ENCODE data around the gene FAF1. TPM values are rescaled to one million over a fixed set of nuclear protein-coding genes. Genes with fewer than 3 reads are reported as not detected.

FAF1 gene
- total and polyA plus RNA-seq, 4 donors = 8.6 to 45.0 (median 18.2) TPM

GRCh38 chr1:50566405-50566804 is 393.7 kb downstream of the FAF1 start (continued):
- TF ChIP-seq CTCF (IDR thresholded peaks at IDR 0.05; ENCODE audit: low read depth, low read length, missing input control) (no peak), RAD21 (IDR thresholded peaks at IDR 0.05) (no peak), ATF3 (IDR thresholded peaks at IDR 0.05) (no peak), HNF4G (IDR thresholded peaks at IDR 0.05) (no peak)

GRCh38 chr1:50564417-50564816 is 395.6 kb downstream of the FAF1 start:
- Histone ChIP-seq H3K4me1 (ENCODE audit: control insufficient read depth in 4 of 4, insufficient read depth in 4 of 4, low read length in 3 of 4) (no peaks in the 10 kb centered on the region), H3K27me3 (ENCODE audit: control insufficient read depth in 4 of 4, insufficient read depth in 4 of 4, low read length in 3 of 4) (no peaks in the 10 kb centered on the region), H3K4me3 (ENCODE audit: low read depth in 1 of 3, low read length in 3 of 3) (no peak overlapping the region), H3K9me3 (ENCODE audit: control insufficient read depth in 4 of 4, low read length in 3 of 4) (no peaks in the 10 kb centered on the region), H3K27ac (ENCODE audit: low read depth in 1 of 2, low read length in 2 of 2) (no peak overlapping the region), H3K36me3 (ENCODE audit: control insufficient read depth in 4 of 4, insufficient read depth in 3 of 4, low read depth in 1 of 4, low read length in 3 of 4) (peaks cover 2 to 25% (median 5%) of the 10 kb centered on the region in 4 donors), H3K9ac (ENCODE audit: low read depth in 1 of 2, low read length in 2 of 2) (no peak overlapping the region)
- TF ChIP-seq CTCF (IDR thresholded peaks at IDR 0.05; ENCODE audit: low read depth, low read length, missing input control) (no peak), EGR1 (IDR thresholded peaks at IDR 0.05; ENCODE audit: low read depth in 2 of 2) (no peak), FOXA2 (IDR thresholded peaks at IDR 0.05) (no peak), HNF4G (IDR thresholded peaks at IDR 0.05) (no peak), TAF1 (conservative IDR thresholded peaks at IDR 0.05) (no peak), FOXA1 (IDR thresholded peaks at IDR 0.05) (no peak), JUND (IDR thresholded peaks at IDR 0.05) (no peak), SP1 (IDR thresholded peaks at IDR 0.05) (no peak), ZBTB33 (IDR thresholded peaks at IDR 0.05) (no peak), YY1 (IDR thresholded peaks at IDR 0.05) (no peak), RAD21 (IDR thresholded peaks at IDR 0.05) (no peak), ATF3 (IDR thresholded peaks at IDR 0.05) (no peak), HNF4A (conservative IDR thresholded peaks at IDR 0.05) (no peak), RXRA (IDR thresholded peaks at IDR 0.05) (no peak)
- DNase-seq (ENCODE audit: low spot score) = no peak
- 85% methylated on average over 1 of the region's 1 CpG for WGBS

- H3K27ac ChIP-seq (ENCODE audit: low read depth in 1 of 2, low read length in 2 of 2) = no peak overlapping the region
- 94% methylated on average over 1 of the region's 1 CpG for WGBS
- TF ChIP-seq FOXA2 (IDR thresholded peaks at IDR 0.05) (no peak), JUND (IDR thresholded peaks at IDR 0.05) (no peak), RXRA (IDR thresholded peaks at IDR 0.05) (no peak), EGR1 (IDR thresholded peaks at IDR 0.05; ENCODE audit: low read depth in 2 of 2) (no peak)
- no peaks in the 10 kb centered on the region for H3K4me1 ChIP-seq (ENCODE audit: control insufficient read depth in 4 of 4, insufficient read depth in 4 of 4, low read length in 3 of 4)
- H3K36me3 ChIP-seq (ENCODE audit: control insufficient read depth in 4 of 4, insufficient read depth in 3 of 4, low read depth in 1 of 4, low read length in 3 of 4) = peaks cover 2 to 22% (median 5%) of the 10 kb centered on the region in 4 donors
- no peak overlapping the region for H3K4me3 ChIP-seq (ENCODE audit: low read depth in 1 of 3, low read length in 3 of 3)
- no peaks in the 10 kb centered on the region for H3K27me3 ChIP-seq (ENCODE audit: control insufficient read depth in 4 of 4, insufficient read depth in 4 of 4, low read length in 3 of 4)
- no peak for DNase-seq (ENCODE audit: low spot score)
- no peak overlapping the region for H3K9ac ChIP-seq (ENCODE audit: low read depth in 1 of 2, low read length in 2 of 2)
- H3K9me3 ChIP-seq (ENCODE audit: control insufficient read depth in 4 of 4, low read length in 3 of 4) = no peaks in the 10 kb centered on the region
Observed at GRCh38 chr1:50562106-50562505, 398.0 kb downstream of the FAF1 start.

Data from liver (tissue), 9 donors.